Measurements from ENCODE around the gene TMEM132D.

DNA sequence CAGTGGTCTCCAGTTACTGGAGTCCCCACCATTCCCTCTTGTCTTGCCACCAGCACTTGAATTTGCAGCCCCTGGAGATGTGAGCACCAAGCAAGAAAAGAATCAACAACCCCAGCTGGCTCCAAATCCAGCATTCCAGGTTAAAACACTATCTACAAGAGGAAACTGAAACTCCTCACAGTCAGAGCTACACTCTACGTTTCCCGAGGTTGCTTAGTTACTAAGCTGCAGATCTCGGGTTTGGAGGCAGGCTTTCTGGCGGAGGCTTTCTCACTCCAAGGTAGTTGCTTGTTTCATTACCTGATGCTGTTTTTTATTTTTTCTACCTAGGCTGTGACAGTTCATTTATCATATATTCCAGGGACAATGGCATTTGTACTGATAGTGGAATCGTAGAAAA is 802.4 kb downstream of the TMEM132D start:
- no peak for TF ChIP-seq POLR2AphosphoS5 (IDR thresholded peaks at IDR 0.05; ENCODE audit: insufficient read depth in 1 of 2, low read depth in 1 of 2)
- TF ChIP-seq, protein P1, sequence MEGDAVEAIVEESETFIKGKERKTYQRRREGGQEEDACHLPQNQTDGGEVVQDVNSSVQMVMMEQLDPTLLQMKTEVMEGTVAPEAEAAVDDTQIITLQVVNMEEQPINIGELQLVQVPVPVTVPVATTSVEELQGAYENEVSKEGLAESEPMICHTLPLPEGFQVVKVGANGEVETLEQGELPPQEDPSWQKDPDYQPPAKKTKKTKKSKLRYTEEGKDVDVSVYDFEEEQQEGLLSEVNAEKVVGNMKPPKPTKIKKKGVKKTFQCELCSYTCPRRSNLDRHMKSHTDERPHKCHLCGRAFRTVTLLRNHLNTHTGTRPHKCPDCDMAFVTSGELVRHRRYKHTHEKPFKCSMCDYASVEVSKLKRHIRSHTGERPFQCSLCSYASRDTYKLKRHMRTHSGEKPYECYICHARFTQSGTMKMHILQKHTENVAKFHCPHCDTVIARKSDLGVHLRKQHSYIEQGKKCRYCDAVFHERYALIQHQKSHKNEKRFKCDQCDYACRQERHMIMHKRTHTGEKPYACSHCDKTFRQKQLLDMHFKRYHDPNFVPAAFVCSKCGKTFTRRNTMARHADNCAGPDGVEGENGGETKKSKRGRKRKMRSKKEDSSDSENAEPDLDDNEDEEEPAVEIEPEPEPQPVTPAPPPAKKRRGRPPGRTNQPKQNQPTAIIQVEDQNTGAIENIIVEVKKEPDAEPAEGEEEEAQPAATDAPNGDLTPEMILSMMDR (IDR thresholded peaks at IDR 0.05), result no peak

Measured in vagina (tissue), 2 donors.